ENCODE results near the gene ARHGEF4. TPM values are rescaled to one million over a fixed set of nuclear protein-coding genes. Genes with fewer than 3 reads are reported as not detected.
"Not testable (repeated sequence)": the region's sequence is repeated elsewhere in the genome, so short reads cannot be mapped to it uniquely, and the experiment has no call there.

Gene ARHGEF4
- total RNA-seq, 2 donors from 2014 or later: 0.20 to 0.80 TPM

DNA sequence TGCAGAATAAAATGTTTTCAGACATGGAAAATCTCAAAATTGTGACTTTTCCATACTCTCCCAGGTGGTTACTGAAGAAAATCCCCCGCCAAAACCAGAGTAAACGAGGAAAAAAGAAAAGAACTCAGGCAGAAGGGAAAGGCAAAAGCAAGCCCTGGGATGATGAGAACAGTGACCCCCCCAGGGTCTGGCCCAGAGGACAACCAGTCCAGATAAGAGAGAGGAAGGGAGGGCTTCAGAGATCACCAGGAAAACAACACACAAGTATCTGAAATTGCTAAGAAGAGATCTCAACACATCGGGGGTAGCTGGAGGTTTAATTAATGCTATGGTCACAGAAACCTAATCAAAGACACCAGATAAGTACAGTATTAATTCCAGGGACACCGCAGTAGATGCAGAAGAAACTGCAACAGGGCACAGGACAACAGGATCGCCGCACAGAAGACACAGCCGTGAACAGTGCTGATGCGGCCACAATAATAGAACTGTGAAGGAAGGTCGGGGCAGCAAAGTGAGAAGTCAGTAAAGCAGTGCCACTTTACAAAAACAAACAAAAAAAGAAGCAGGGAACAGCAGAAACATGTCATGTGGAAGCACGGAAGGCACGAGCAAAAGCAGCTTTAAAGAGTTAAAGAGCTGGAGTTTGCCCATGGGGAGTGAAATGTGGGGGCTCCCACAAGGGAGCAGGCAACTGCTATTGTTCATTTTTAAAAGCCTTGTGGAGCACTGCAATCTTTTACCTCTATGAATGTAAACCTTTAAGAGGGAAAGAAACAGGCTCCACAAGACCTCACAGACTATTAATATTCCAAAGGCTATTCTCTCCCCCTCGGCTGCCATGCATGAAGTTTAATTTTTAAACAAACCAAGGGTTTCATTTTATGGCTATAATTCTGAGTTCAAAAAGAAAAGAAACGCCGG, 228.1 kb downstream of the ARHGEF4 start:
- DNase-seq (ENCODE audit: low spot score in 2 of 2) (no peak), ATAC-seq (no peak)
- H3K9me3 Mint-ChIP-seq: no peaks in the 10 kb centered on the region
- H3K36me3 Mint-ChIP-seq: peaks cover 5 to 20% of the 10 kb centered on the region in 2 donors
- peak overlapping the region in 1 of 2 donors; percentile 11 for H3K27ac Mint-ChIP-seq

DNA sequence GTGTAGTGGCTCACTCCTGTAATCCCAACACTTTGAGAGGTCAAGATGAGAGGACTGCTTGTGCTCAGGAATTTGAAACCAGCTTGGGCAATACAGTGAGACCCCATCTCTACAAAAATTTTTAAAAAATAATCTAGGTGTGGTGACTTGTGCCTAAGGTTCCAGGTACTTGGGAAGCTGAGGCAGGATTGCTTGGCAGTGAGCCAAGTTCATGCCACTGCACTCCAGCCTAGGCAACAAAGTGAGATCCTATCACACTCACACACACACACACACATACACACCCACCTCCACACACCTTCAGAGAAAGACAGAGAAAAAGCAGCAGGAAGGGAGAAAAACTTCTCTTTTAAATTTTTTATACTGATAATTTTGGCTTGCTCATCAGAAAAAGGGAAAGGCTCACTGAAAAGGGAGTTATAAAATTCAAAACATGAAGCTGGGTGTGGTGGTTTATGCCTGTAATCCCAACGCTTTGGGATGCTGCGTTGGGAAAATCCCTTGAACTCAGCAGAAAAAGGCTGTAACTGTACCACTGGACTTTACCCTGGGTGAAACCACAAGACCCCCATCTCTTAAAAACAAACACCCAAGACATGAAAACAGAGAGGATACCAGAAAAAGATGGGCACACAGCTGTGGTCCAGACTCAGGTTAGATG, 230.9 kb downstream of the ARHGEF4 start:
- DNase-seq (ENCODE audit: low spot score in 2 of 2) (no peak), ATAC-seq (no peak)
- peak overlapping the region in 1 of 2 donors; percentile 25 for H3K27ac Mint-ChIP-seq
- no peaks in the 10 kb centered on the region for H3K9me3 Mint-ChIP-seq
- peaks cover 5 to 24% of the 10 kb centered on the region in 2 donors for H3K36me3 Mint-ChIP-seq

DNA sequence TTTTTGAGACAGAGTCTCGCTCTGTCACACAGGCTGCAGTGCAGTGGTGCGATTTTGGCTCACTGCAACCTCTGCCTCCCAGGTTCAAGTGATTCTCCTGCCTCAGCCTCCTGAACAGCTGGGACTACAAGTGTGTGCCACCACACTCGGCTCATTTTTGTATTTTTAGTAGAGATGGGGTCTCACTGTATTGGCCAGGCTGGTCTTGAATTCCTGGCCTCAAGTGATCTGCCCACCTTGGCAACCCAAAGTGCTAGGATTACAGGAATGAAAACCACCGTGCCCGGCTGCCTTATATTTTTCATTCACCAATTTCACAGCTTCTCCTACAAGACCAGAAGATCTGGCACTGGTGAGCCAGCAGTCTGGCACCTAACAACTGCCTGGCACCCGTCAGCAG, 231.5 kb downstream of the ARHGEF4 start:
- ATAC-seq; DNase-seq (ENCODE audit: low spot score in 2 of 2); H3K9me3 Mint-ChIP-seq; H3K27ac Mint-ChIP-seq: not testable (repeated sequence)
- H3K36me3 Mint-ChIP-seq: peaks cover 5 to 24% of the 10 kb centered on the region in 2 donors

DNA sequence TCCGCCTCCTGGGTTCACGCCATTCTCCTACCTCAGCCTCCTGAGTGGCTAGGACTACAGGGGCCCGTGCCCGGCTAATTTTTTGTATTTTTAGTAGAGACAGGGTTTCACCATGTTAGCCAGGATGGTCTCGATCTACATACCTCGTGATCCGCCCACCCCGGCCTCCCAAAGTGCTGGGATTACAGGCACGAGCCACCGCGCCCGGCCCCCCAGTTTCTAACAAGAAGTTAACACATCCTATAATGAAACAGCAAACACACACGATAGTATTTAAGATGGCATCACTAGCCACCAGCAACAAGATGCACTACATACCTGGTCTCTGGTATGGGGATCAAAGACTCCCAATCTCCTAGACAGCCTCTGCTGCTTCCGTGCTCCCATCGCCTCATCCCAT, 238.9 kb downstream of the ARHGEF4 start:
- not testable (repeated sequence) for H3K9me3 Mint-ChIP-seq; DNase-seq (ENCODE audit: low spot score in 2 of 2); ATAC-seq
- peak overlapping the region; percentile 20 to 82 for H3K27ac Mint-ChIP-seq
- peaks cover 15 to 19% of the 10 kb centered on the region in 2 donors for H3K36me3 Mint-ChIP-seq

- Mint-ChIP-seq H3K36me3 (peaks cover 19 to 22% of the 10 kb centered on the region in 2 donors), H3K9me3 (no peaks in the 10 kb centered on the region), H3K27ac (peak overlapping the region in 1 of 2 donors; percentile 82)
- ATAC-seq (no peak), DNase-seq (ENCODE audit: low spot score in 2 of 2) (no peak)
Observed at GRCh38 chr2:131076707-131077106, 240.0 kb downstream of the ARHGEF4 start.

DNA sequence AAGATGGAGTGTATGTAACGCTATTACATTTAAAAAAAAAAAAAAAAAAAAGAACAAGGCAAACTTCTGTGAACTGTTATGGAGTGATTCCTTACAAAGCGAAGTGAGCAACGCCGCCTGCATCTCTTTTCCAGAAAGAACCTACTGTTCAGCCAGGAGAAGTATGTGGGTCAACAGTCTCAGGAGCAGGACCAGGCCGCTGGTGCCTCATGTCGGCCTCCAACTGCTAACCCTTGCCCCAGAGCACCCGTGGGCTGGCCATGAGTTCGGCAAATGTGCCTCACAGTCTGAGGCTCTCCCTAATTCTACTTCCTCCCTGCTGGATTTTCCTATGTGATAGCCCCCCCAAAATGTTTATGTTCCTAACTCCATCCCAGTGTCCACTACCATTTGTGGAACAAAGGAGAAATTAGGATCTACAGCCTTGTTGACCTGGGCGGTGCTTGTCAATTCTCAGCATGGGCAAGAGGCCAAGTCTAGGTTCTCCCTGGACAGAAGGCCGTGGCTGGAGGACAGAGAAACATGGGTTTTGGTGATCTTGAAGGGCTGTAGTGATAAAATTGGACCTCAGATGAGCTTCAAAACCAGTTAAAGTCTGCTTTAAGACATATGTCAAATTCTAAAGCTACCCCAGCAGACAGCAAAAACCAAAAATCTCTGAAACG, 240.6 kb downstream of the ARHGEF4 start:
- H3K27ac Mint-ChIP-seq: peak overlapping the region; percentile 5 to 65
- ATAC-seq: no peak
- DNase-seq (ENCODE audit: low spot score in 2 of 2): no peak
- H3K9me3 Mint-ChIP-seq: no peaks in the 10 kb centered on the region
- H3K36me3 Mint-ChIP-seq: peaks cover 19 to 26% of the 10 kb centered on the region in 2 donors

DNA sequence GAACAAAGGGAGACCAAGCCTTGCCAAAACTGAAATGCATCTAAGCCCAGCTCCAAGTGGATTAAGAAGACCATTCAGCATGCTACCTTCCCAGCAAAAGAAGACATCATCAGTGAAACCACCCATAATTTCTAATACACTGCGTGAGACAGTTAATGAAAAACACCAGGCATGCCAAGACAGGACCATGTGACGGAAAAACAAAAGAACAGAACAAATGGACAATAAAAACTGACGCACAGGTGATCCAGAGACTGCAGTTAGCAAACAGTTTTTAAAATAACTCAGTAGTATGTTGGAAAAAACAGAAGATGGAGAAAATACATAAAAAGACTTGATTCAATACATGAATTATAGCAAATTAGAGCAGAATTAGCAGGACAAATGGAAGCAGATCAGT, 241.3 kb downstream of the ARHGEF4 start:
- H3K9me3 Mint-ChIP-seq: no peaks in the 10 kb centered on the region
- H3K27ac Mint-ChIP-seq: peak overlapping the region; percentile 5 to 83
- H3K36me3 Mint-ChIP-seq: peaks cover 19 to 26% of the 10 kb centered on the region in 2 donors
- DNase-seq (ENCODE audit: low spot score in 2 of 2) (no peak), ATAC-seq (no peak)

DNA sequence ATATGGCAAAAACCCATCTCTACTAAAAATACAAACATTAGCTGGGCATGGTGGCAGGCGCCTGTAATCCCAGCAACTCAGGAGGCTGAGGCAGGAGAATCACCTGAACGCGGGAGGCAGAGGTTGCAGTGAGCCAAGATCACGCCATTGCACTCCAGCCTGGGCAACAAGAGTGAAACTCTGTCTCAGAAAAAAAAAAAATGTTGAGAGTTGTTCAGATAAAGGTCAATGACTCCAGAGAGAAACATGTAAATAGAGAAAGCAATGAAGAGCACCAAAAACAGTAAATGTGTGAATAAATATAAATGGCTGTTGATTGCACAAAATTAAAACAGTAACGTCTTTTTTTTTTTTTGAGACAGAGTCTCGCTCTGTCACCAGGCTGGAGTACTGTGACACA, 243.2 kb downstream of the ARHGEF4 start:
- H3K36me3 Mint-ChIP-seq: peaks cover 27% of the 10 kb centered on the region in 2 donors
- DNase-seq (ENCODE audit: low spot score in 2 of 2); ATAC-seq; H3K9me3 Mint-ChIP-seq; H3K27ac Mint-ChIP-seq: not testable (repeated sequence)

DNA sequence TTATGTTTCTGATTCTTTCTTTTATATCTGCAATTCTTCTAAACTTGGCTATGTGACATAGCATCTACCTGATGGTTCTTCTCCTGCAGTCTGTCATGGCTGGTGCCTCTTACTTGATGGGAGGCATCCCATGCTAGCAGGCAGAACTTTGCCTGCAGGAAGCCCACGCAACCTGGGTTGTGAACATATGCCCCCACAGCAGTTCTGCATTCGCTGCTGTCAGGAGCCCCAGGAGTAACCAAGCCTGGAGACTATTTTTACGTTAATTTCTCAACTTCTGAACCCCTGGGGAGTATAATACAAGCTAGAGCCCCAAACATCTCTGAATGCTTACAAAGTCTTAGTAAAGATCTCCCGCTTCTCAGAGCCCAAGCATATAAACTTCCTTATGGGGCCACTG, 244.5 kb downstream of the ARHGEF4 start:
- peaks cover 29 to 36% of the 10 kb centered on the region in 2 donors for H3K36me3 Mint-ChIP-seq
- no peaks in the 10 kb centered on the region for H3K9me3 Mint-ChIP-seq
- H3K27ac Mint-ChIP-seq: no peak overlapping the region
- ATAC-seq: no peak
- no peak for DNase-seq (ENCODE audit: low spot score in 2 of 2)

DNA sequence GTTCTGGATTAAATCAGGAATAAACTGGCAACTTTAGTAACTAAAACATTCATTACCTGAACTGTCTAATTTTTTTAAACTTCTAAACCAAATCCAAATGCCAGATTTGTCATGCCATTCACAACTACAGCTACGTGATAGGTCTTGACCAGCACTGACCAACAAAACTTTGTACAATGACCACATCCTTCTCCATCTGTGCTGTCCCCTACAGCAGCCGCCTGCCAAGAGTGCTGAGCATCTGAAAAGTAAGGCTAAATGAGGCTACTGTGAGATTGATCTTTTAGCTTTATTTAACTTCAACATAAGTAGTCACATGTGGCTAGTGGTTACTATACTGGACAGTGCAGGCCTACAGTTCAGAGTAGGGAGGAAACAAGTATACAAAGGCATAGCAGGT, 248.9 kb downstream of the ARHGEF4 start:
- peaks cover 18 to 45% of the 10 kb centered on the region in 2 donors for H3K36me3 Mint-ChIP-seq
- ATAC-seq (no peak), DNase-seq (ENCODE audit: low spot score in 2 of 2) (no peak)
- H3K27ac Mint-ChIP-seq: no peak overlapping the region
- H3K9me3 Mint-ChIP-seq: no peaks in the 10 kb centered on the region

DNA sequence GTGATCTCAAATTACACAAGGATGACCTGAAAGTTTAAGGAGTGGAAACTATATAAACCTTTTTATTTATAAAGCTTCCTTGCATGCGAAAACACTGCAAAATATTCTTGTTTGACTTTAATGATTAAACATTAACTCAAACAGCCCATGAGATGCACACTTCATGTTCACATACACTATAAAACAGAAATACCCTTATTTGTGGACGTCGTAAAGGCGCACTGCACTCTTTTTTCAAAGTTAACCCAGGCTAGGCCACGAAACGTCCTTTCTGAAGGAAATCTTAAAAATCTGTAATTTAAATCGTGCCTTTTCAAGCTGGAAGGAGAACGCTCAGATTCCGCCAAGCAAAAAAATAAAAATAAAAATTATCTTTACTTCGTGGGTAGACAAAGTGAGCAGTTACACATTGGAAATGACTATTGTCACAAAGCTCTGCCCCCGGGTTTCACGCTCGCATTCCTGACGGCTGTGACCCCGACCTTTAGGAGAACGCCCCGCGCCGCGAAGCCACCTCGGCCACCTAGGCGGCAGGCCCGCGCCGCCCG, 255.8 kb downstream of the ARHGEF4 start:
- Mint-ChIP-seq H3K9me3 (no peaks in the 10 kb centered on the region), H3K36me3 (peaks cover 0 to 22% of the 10 kb centered on the region in 2 donors), H3K27ac (peak overlapping the region; percentile 93 to 95)
- ATAC-seq (no peak), DNase-seq (ENCODE audit: low spot score in 2 of 2) (no peak)

- Mint-ChIP-seq H3K27ac (peak within 1 kb of the TSS; percentile 95 to 98), H3K9me3 (no peaks in the 10 kb centered on the region), H3K36me3 (peaks cover 0 to 17% of the 10 kb centered on the region in 2 donors)
- DNase-seq (ENCODE audit: low spot score in 2 of 2): peak; percentile 91 to 93
- ATAC-seq: peak; percentile 86 to 90
Observed at GRCh38 chr2:131093006-131093695, 256.4 kb downstream of the ARHGEF4 start, which contains the start of gene FAM168B. Gene FAM168B (minus strand): TSS chr2:131093460. CDS start chr2:131082646, 10,814 bp downstream.

- no peaks in the 10 kb centered on the region for H3K9me3 Mint-ChIP-seq
- peak; percentile 74 to 82 for ATAC-seq
- peak overlapping the region; percentile 95 to 98 for H3K27ac Mint-ChIP-seq
- H3K36me3 Mint-ChIP-seq: peaks cover 0 to 11% of the 10 kb centered on the region in 2 donors
- no peak for DNase-seq (ENCODE audit: low spot score in 2 of 2)
Observed at GRCh38 chr2:131093696-131094462, 257.2 kb downstream of the ARHGEF4 start.

GRCh38 chr2:131094463-131095281, 258.0 kb downstream of the ARHGEF4 start:
- DNase-seq (ENCODE audit: low spot score in 2 of 2) (no peak), ATAC-seq (no peak)
- no peaks in the 10 kb centered on the region for H3K9me3 Mint-ChIP-seq
- H3K36me3 Mint-ChIP-seq: peaks cover 0 to 5% of the 10 kb centered on the region in 2 donors
- peak overlapping the region in 1 of 2 donors; percentile 95 for H3K27ac Mint-ChIP-seq

All from activated naive CD4-positive, alpha-beta T cell treated with anti-CD3 and anti-CD28 coated beads, Interleukin-2, amount 50 U/mL, for 72 hours (primary cell).